Hematopoietic multipotent progenitor cell treated with erythropoietin and hydrocortisone succinate and interleukin-3 and kit ligand, for 17 days (in vitro differentiated cells): Measurements from ENCODE around the gene MLKL.
A peak's percentile ranks its signal among the peaks of the same experiment; 100 is the strongest.
"Not testable (repeated sequence)": the region's sequence is repeated elsewhere in the genome, so short reads cannot be mapped to it uniquely, and the experiment has no call there.

Experiments
- DNase-seq: peaks from one replicate; pipeline ENCODE4 v3.0.0-alpha.2; 2015; ENCODE audit warnings: low spot score

Gene MLKL

DNA sequence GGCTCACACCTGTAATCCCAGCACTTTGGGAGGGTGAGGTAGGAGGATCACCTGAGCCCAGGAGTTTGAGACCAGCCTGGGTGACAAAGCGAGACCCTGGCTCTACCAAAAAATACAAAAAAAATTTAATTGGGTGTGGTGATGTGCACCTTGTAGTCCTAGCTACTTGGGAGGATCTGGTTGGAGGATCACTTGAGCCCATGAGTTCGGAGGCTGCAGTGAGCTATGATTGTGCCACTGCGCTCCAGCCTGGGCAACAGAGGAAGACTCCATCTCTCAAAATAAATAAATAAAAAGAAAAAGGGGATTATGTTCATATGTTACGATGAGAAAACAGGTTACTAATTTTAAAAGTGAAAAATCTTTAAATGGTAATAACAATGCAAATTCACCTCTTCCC, 996 bp downstream of the MLKL start:
- no peak for DNase-seq

DNA sequence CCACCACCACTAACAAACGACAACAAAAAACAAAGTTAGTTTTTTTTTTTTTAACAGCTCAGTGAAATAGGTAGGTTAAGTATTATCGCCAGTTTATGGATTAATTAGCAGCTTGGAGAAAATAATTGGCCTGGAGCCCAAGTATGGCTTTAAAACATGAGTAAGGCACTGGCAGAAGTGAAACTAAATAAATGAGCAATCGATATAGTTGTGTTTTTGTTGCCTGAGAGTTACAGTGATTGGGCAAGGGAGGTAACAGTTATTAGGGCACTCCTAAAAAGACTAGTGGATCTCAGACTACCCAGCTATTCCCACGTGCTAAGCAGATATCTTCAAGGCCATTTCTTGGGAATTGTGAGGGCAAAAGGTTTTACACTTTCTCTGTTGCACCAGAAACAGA, 2.4 kb downstream of the MLKL start:
- DNase-seq: no peak

DNA sequence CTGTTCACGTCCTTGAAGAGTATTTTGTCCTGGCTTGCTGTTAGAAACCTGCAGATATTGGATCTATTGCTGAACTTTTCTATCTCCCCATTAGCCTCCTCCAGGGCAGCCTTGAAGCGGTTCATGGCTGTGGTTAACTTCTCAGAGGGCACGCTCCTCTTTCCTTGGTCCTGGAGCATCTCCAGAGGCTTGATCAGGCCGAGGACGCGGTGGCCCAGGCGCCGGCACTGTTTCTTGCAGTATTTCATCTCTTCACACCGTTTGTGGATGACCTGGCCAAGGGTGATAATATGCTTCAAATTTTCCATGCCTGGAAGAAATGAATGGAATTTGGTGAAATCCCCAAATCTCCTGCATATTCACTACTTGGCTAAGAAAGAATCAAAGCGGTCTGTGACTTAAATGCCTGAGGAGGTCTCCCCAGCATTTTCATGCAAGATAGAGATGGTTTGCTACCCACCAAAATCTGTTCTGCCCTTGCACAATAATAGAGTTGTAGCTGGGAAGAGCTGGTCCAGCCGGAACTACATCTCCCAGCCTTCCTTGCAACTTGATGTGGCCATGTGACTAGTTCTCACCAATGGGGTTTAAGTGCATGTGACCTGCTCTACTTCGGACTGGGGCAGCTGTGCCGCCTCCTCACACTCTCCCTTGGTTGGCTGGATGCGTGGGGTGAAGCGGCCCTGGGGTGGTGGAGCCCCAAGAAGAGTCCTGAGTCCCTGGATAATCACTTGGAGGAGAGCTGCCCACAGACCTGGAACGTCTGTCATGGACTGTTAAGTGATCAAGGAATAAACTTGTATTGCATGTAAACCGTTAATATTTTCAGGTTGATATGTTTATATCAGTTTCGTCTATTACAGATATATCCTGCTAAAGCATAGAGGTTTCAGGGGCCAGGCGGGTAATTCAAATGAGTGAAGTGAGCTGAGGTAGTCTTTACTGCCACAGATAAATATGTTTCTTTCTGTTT, 4.9 kb downstream of the MLKL start:
- peak; percentile 81 for DNase-seq

- no peak for DNase-seq
Measured at GRCh38 chr16:74691093-74691855, 9.4 kb downstream of the MLKL start.

DNA sequence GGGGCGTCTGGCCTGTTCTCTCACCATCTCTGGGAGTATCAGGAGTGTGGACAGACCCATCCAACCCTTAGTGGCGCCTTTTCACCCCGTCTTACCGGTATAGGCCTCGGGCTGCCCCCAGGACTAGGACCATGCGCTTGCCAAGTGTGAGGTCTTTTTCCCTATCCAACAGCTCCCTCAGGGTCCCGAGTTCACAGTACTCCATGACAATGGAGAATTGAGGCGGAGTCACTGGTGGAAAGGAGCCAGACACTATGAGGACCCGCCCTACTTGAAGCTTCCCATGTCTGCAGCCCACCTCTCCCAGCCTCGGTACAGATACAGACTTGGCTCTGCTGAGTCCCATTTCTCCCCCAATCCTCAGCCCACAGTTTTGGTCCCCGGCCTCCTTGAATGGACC, 18.1 kb downstream of the MLKL start:
- no peak for DNase-seq

DNA sequence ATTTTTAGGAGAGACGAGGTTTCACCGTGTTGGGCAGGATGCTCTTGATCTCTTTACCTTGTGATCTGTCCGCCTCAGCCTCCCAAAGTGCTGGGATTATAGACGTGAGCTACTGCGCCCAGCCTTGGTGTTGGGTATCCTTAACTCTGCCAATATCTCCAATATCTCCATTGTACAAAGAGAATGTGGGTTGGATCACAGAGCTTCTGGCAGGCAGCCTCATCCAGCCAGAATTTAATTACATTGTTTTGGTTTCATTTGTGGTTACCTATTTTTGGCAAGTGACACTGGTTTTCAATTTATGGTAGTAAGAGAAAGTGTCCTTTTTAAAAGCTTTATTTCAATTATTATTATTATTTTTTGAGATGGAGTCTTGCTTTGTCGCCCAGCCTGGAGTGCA, 20.0 kb downstream of the MLKL start:
- no peak for DNase-seq

DNA sequence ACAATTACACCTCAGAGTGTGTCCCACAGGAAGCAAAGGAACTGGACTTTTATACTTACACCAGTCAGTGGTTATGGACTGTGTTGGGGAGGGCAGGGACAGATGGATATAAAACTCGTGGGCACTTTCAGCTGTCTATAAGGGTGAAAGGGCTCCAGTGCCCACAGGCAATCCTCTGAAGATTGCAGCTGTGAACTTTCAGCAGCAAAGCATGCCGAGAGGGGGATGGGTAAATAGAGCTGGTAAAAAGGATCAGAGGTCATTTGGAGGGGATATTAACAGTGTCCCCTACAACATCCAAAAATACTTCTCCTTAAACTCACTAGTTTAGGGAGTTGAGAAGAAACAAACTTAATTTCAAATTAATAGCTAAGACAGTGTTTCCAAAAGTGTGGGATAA, 20.7 kb downstream of the MLKL start:
- DNase-seq: no peak

DNA sequence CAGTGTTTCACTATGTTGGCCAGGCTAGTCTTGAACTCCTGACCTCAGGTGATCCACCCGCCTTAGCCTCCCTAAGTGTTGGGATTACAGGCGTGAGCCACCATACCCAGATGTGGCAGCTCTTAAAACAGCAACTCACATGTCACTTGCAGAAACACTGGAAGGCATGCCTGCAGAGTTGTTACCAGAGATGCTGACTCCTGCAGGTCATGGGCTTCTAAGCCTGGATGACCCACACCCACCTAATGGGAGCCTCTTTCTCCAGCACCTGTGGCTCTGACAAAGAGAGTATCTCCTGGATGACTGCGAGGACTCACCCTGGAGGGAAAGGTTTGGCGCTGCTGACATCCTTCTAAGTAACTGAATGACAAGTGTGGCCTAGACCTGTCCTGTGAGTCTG, 22.8 kb downstream of the MLKL start:
- DNase-seq: no peak

GRCh38 chr16:74673876-74674275, 26.8 kb downstream of the MLKL start:
- no peak for DNase-seq

DNA sequence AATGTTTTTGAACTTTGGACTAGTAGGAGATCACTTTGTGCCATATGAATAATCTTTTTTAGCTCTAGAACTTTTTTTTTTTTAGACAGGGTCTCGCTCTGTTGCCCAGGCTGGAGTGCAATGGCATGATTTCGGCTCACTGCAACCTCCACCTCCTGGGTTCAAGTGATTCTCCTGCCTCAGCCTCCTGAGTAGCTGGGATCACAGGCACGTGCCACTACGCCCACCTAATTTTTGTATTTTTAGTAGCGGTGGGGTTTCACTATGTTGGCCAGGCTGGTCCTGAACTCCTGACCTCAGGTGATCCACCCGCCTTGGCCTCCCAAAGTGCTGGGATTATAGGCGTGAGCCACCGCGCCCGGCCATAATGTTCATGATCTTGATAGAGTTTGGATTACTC, 31.8 kb downstream of the MLKL start:
- DNase-seq: not testable (repeated sequence)

- no peak for DNase-seq
Measured at GRCh38 chr16:74667255-74667700, 33.4 kb downstream of the MLKL start.

DNA sequence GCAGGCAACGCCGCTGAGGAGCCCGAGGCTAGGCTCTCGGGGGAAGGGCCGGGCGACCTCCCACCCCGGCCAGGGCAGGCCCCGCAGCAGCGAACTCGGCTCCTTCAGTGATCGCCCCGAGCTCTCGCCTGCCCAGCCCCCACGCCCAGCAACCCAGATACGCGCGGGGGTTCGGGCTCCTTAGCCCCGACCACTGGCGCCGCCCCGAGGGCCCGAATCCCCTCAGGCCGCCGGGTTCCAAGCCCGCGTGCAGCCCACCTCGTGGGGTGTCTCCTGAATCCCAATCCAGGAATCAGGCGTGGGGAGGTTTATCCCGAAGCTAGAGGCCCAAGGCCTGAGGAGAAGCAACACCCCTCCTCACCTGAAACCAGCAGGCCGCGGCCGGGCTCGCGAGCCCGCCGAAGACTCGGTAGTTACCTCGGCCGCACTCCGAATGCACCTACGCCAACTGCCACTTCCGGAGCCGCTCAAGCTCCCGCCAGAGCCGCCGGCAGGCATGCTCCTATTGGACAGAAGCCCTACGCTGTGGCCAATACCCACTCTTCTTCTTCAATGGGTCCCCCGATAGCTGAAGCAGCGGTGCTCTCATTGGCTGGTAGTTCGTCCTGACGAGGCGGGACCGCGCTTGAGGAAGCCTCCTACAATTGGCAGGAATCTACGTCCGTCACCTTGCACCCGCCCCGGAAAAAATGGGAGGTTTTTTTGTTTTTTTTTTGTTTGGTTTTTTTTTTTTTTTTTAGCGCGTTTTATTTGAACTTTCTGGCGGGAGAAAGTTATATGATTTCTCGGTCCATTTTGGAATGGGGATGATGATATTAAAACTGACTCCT, 34.0 kb downstream of the MLKL start, which contains the start of gene RFWD3:
Gene RFWD3 (minus strand): TSS at position 453 of the 830 bp plus-strand sequence. CDS start 5,428 bp downstream, outside the sequence.
- peak; percentile 97 for DNase-seq

DNA sequence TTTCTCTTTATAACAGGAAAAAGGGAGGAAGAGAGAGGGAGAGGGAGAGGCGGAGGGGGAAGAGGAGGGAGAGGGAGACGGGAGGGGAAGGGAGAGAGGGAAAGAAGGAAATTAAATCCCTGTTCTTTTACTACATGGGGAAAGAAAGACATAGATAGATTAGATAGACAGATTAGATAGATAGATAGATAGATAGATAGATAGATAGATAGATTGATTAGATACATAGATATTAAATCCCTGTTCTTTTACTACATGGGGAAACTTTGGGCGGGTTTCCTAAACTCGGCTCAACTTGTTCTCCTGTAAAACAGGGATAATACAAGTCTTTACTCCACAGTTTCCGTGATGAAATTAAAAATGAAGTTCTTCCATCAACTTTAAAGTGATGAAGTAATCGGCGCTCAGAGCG, 34.6 kb downstream of the MLKL start:
- DNase-seq: no peak

DNA sequence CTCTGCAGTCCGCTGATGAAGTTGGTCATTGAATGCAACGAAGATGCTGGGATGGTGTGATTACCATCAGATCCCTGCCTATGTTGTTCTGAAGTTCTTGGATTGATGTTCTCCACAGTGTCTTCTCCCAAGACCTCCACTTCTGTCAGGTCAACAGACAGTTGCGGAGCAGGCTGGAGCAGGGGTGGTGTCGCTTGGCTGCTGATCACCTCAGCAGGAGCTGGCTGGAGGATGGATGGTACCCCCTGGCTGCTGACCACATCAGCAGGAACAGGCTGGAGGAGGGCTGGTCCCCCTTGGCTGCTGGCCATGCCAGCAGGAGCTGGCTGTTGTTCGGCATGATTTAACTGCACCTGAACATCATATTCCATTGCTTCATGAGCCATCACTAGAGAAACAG, 39.6 kb downstream of the MLKL start:
- DNase-seq: no peak

GRCh38 chr16:74660383-74660782, 40.3 kb downstream of the MLKL start:
- no peak for DNase-seq

DNA sequence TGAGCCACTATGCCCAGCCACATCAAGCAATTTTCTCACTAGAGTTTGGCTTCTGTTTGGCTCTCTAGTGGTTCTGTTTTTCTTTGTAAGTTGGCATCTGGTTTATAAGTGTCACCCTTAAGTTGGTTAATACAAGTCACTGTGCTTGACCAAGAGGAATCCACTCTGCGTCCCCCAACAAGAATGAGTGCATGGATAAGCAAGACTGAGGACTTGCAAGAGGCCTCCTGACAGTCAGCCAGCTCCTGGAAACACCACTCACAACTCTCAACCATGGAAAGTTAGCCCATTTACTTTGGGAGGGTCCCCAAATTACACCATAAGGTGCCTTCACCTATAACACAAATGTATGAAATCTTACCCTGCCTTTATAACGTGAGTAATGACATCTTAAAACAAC, 41.6 kb downstream of the MLKL start:
- DNase-seq: no peak

GRCh38 chr16:74657870-74658642, 42.6 kb downstream of the MLKL start:
- DNase-seq: no peak

GRCh38 chr16:74654536-74655050, 46.1 kb downstream of the MLKL start:
- no peak for DNase-seq

DNA sequence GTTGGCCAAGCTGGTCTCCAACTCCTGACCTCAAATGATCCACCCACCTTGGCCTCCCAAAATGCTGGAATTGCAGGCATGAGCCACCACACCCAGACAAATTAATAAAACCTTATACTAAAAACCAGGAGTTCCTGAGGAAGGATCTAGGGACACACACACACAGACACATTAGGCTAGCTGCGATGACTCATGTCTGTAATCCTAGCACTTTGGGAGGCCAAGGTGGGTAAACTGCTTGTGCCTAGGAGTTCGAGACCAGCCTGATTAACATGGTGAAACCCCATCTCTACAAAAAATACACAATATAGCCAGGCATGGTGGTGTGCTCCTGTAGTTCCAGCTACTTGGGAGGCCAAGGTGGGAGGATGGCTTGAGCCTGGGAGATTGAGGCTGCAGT, 47.8 kb downstream of the MLKL start:
- not testable (repeated sequence) for DNase-seq

GRCh38 chr16:74652249-74652648, 48.4 kb downstream of the MLKL start:
- DNase-seq: no peak

- DNase-seq: no peak
Measured at GRCh38 chr16:74651841-74652240, 48.8 kb downstream of the MLKL start.
